A549 treated with dexamethasone at 1 μM for 4 hours (cell line): Measurements from ENCODE around the gene GALNTL6. TPM values are rescaled to one million over a fixed set of nuclear protein-coding genes. Genes with fewer than 3 reads are reported as not detected.

Experiments used
- total RNA-seq: library from RNA; stranded (reverse); fragments of 200-300 nt; extraction: Qiagen RNA extraction; gene quantifications from 5 replicates; pipeline ENCODE4 v1.2.3, GENCODE V29; 2022

Gene GALNTL6
- total RNA-seq: 0.05 to 0.09 TPM (median 0.08 TPM) in 5 replicates

DNA sequence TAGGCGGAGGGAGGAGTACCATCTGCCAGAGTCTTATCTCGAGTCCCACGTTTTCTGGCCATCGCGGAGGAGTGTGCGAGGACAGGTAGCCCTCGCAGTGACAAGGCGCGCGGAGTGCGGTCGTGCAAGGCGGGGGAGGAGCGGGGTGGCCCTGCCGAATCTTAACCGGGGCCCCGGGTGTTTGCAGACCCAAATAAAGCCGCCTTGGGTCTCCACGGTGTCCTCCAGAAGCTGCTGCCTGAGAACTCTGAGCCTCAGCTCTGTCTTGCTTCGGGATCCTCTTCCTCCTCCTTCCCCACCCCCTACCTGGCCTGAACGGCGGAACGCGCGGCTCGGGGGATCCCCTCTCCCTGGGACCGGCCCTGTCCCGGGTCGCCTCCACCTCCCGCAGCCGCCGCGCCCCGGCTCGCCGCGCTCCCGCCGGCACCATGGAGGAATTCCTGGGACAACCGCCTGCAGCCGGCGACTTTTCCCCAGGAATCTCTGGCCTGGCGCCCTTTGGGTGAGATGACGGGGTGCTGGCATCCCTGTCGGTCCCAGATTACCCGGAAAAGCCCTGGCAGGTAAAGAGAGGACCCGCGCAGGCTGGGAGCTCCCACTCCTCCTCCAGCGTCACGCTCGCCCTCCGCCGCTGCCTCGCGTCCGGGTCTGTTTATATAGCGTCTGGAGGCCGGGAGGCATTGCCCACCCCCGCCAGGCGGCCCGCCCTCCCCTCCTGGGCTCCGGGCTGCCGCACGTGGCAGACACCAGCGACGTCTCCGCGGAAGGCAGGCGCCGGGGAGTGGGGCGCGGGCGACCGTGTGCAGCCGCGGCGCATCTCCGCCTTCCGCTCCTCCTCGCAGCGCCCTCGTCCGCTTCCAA is at the start of gene GALNTL6:
Gene GALNTL6, plus strand, starts transcription at position 740 of the 861 bp plus-strand sequence.

